GM18499 (cell line): Measurements from ENCODE around the gene MGAT4B.
"Not testable (repeated sequence)": the region's sequence is repeated elsewhere in the genome, so short reads cannot be mapped to it uniquely, and the experiment has no call there.

Experiments used
- ATAC-seq: cut with Tn5 transposase; IDR thresholded peaks from one replicate; pipeline ENCODE4 v1.9.1; 2021; ENCODE audit warnings: moderate number of reproducible peaks; ENCODE audit not compliant: insufficient read depth, unreplicated experiment

MGAT4B gene

DNA sequence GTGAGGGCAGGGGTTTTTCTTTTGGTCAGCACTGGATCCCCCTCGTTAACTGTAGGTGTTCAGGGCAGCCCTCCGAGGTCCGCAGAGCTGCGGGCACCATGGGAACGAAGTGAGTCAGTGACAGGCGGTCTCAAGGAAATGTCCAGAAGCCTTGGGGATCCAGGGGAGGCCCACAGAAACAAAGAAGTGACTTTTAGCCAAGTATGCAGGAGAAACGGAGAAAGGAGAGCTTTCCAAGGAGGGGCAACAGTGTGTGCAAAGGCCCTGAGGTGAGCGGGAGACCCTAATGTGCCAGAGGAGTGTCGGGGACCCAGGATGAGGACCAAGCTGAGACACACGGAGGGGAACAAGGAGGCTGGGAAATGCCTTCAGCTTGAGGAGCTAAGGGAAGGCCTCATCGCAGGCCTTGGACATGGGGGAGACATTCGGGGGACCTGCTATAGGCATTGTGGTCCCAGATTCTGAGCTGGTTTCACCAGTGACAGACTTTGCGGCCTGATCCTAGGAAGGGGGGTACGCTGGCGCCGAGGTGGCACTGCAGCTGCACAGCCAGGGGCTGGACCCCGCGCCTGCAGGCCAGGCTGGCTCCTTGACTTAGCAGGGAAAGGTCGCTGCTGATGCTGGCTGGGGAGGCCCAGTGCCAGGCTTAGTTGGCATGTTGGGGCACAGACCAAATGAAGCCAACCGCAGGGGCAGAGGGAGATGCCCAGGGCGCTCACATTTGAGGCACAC is 9.6 kb downstream of the MGAT4B start:
- ATAC-seq: no peak

DNA sequence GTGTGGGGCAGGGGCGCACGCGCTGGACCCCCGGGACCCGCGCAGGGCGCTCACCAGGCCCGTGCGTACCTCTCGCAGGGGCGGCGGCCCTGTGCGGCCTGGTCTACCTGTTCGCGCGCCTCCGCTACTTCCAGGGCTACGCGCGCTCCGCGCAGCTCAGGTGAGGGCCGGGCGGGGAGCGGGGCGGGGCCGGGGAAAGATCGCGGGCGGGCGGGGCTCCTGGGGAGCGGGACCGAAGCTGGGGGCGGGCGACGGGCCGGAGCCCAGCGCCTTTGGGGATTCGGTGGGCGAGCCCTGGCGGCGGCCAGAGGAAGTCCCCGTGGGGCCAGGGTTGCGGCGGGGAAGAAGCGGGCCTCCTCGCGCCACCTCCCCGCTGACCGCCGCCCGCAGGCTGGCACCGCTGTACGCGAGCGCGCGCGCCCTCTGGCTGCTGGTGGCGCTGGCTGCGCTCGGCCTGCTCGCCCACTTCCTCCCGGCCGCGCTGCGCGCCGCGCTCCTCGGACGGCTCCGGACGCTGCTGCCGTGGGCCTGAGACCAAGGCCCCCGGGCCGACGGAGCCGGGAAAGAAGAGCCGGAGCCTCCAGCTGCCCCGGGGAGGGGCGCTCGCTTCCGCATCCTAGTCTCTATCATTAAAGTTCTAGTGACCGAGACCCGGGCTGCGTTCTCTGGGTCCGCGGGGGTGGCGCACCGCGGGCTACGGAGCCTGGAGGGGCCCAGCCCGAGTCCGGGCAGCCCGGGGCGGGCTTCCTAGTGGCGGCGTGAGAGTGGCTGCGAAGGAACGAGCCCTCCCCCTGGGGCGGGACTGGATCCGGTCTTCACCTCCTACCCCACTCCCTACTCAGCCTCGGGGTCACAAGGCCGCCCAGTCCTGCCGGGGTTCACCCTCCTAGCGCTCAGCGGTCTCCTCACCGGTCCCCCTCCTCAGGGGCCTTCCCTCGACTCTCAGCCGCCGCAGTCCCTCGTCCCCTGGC is 10.5 kb downstream of the MGAT4B start:
- ATAC-seq: peak; percentile 52

DNA sequence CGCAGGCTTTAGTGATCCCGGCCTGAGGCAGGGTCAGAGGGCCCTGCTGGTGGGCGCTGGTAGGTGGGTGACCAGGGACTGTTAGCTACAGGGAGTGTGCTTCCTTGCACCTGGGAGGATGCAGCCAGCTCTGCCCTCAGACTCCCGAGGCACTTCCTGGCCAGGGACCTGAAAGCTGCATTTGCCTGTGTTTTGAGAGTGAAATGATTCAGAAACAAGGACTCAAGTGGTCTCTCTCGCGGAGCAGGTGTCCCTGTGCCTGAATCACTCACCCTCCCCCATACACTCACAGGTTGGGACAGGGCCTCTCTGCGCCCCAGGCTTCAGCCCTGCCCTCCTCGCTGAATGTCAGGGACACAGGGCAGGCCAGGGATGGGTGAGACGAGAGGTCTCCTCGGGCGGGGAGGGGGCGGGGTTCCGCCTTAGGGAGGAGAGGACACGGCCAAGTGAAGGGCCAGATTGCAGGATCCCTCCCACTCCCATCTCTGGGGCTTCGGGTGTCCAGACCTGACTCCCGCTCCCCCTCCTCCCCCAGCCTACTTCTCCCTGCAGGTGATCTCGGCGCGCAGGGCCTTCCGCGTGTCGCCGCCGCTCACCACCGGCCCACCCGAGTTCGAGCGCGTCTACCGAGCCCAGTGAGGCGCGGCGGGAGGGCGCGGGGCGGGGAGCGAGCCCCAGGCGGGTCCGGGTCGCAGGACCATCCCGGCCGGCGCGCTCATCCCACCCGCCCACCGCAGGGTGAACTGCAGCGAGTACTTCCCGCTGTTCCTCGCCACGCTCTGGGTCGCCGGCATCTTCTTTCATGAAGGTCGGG is 11.4 kb downstream of the MGAT4B start:
- ATAC-seq: no peak

DNA sequence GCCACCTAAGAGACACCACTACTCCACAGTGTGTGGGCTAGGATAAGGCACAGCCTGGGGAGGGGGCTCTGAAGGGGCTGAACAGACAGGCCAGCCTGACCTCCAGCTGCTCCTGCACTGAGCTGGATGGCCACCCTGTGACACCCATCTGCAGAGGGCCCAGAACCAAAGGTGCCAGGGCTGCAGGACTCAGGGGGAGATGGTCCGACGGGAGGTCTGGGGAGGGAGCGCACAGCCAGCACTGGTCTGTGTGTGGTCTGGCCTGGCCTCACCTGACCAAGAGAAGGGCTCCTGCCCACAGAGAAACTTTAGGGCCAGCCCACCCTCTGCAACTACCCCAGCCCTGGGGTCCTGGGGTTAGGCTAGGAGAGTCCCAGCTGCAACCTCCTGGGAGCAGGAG is 12.1 kb downstream of the MGAT4B start:
- no peak for ATAC-seq

DNA sequence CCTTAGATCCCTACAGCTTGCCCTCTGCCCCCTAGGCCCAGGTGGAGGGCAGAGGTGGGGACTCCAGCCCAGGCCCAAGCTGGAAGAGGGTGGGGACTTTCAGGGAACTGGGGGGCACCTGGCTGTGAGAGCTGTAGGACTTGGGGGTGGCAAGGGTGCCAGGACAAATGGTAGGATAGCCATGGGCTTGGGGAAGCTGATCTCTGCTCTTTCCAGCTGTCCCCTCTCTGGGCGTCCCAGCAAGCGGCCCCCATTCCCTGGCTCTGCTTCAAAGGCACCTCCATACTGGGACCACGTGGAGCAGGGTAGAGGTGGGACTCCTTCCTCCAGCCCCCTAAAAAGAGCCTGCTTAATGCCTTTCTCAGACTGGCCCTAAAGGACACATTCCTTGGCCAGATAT is 12.5 kb downstream of the MGAT4B start:
- ATAC-seq: no peak

DNA sequence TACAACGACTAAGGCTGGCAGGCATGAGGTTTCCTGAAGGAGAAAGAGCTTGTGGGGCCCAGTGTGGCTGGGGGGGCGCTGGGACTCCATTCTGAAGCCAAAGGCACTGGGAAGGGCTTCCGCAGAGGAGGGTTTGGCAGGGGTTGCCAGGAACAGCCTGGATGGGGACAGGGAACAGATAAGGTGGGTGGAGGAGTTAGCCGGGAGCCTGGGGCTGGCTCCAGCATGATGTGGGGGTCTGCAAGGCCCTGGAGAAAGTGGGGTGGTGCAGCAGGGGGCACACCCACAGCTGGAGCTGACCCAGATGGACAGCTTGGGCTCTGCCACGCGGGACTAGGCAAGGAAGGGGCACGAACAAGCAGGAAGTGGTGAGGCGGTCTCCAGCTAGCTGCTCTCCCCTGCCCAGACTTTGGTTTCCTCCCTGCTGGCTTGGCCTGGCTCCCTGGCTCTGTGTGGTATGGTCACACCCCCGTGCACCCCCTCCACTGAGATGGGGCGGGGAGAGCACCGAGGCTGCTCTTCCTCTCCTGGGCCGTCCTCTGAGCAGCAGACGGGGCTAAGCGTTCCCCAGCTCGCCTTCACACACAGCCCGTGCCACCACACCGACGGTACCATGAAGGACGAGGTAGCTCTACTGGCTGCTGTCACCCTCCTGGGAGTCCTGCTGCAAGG is 13.1 kb downstream of the MGAT4B start, which contains the start of gene LTC4S:
TSS of gene LTC4S (plus strand) at position 519 of the 672 bp plus-strand sequence. CDS start at position 614, 95 bp downstream.
- no peak for ATAC-seq

DNA sequence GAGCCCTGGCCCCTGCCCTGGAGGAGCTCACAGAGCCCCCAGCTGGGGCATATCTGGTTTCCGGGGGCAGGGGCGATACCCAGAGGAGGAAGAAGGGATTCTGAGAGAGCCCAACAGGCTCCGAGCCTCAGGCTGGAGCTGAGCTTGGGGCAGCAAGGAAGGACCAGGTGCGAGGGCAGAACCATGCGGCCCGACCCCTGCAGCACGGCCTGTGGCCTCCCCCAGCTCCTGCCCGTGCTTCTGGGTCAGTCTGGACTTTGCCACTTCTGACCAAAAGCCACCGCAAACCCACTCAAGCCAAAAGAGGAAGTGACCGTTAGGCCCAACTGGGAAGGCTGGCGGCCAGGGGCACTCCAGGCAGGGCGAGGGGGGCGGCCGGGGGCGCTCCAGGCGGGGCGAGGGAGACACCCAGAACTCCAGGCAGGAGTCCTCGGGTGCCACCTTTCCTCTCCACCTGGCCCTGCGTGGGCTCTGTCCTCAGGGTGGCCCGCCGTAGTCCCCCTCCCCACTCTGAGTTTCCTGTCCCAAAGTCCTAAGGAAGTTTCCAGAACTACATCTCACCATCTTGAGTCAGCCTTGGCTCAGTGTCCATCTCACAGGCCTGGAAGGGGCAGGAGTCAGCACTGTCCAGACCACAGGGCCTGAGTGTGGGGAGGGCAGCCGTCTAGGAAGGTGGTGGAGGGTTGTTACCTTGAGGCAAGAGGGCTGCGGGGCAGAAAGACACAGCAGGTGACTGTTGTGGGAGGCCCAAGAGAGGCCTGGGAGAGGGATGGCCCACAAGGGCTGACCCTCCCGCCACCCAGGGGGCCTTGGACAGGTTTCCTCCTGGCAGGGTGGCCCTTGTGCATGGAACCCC is 13.8 kb downstream of the MGAT4B start:
- ATAC-seq: no peak

DNA sequence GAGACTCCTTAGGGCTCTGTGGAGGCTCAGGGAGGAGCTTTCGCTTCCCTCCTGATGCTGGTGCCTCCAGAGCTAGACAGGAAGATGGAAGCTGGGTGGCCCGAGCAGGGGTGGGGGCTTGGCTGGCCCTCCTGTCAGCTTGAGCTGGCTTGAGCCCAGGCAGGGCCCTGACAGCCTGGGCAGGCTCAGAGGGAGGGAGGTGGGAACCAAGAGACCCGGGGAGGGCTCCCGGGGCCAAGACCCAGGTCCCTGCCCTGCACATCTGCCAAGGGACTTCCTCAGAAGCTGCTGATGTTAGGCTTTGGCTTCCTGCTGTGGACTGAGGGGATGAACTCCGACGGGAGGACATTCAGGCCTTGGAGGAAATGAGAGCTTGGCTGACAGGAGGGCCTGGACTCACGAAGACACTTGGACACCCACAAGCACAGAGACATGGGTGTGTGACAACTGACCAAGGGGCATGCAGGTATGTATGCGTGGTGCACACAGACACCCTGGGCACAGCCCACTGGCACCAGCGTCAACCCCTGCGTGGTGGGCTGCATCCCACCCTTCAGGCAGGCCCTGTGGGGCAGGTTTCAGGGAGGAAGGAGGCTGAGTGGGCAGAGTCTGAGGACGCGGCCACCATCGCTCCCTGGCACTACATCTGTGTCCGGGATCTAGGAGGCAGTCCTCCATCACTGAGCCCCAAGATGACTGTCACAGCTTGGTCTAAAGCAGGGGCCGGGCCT is 14.6 kb downstream of the MGAT4B start:
- no peak for ATAC-seq

DNA sequence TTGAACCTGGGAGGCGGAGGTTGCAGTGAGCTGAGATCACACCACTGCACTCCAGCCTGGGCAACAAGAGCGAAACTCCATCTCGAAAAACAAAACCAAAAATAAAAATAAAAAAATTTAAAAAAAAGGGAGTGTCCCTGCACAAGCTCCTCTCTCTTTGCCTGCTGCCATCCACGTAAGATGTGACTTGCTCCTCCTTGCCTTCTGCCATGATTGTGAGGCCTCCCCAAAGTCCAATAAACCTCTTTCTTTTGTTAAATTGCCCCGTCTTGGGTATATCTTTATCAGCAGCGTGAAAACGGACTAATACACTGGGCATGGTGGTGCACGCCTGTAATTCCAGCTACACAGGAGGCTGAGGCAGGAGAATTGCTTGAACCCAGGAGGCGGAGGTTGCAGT is 17.4 kb downstream of the MGAT4B start:
- not testable (repeated sequence) for ATAC-seq

DNA sequence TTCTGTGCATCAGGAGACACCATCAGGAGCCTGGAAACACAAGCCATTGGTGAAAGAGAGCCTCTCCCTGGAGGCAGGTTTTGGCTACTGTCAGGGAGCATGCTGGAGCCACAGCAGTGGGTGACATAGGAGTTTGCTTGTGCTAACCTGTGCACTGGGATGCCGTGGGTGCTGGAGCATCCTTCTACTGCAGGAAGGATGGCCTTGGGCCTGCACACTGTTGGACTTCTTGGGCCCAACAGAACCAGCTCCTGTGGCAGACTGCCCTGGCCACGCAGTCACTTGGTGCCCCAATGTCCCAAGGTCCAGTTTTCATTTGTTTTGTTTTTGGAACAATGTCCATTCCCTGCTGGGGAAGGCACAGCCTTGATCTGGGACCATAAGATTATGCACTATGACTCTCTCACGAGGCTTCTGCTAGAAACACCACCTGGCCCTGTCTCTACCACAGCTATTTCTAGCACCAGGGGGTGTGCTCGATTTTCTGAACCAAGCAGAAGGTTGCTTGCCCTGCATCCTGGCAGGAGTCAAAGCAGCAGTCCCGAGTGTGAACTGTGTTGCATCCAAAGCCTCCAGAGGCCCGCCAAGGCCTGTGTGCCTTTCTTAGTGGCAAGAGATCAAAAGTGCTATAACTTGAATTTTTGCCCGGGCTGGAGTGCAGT is 18.3 kb downstream of the MGAT4B start:
- ATAC-seq: no peak

DNA sequence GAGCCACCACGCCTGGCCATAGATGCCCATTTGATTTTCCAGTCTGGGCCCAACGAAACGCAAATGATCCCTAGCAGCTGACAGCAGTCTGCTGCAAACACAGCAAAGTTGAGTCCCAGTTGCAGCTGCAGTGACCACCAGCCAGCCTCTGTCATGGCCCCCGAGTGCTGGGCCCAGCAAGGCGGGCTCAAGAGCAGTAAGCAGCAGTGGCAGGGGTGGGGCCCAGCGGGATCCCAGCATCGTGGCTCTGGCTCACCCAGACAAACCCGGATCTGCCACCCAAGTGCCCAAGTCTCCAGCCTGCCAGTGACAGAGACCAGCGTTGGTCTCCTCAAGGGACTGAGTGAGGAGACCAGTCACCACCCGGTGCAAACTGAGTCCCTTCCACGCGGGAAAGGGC is 19.8 kb downstream of the MGAT4B start:
- ATAC-seq: no peak

DNA sequence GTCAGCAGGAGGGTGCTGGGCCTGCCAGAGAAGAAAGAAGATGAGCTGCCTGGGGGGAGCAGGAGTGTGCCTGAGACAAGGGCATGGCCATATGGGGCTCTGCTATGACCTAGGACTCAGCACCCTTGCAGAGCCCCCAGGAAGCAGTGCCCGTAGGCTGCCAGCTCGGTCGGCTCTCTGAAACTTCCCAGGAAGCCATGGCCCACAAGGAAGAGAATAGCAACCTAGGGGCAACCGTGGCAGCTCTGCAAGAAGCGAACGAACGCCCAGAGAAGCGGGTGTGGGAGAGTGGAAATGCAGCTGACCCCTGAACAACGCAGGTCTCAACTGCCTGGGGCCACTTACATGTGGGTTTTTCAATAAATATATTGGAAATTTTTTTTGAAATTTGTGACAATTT is 23.5 kb downstream of the MGAT4B start:
- no peak for ATAC-seq

DNA sequence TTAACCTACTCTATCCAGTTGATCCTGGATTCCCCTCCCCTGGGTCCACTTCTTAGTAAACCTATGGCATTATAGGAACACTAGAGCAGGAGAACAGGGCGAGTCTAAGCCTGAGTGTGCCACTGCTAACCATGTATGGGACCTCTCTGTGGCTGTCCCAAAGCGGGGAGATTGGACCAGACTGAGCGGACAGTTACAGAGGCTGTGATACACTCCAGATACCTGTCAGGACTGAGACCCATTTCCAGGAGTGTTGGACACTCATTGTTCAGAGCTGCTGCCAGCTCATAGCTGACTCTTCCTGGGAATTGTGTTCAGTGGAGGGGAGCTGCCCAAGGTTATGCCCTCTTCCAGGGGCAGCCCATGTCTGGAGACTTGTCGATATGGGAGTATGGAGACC is 24.8 kb downstream of the MGAT4B start:
- ATAC-seq: no peak

DNA sequence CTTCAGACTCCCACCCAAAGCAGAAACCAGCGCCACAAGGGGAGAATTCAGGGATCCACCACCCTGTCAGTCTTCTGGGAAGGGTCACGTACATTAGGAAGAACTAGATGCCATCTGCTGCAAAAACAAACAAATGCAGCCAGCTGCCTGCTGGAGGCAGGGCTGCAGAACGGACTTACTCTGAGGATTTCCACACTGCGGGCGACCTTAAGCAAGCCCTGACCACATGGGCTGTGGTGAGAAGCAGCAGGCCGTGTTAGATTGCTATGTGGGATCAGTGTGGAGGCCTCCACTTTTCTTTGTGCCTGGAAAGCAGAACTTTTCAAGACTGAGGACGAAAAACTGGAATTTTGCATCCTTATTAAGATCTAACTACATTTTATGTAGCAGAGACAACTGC is 26.3 kb downstream of the MGAT4B start:
- ATAC-seq: no peak

DNA sequence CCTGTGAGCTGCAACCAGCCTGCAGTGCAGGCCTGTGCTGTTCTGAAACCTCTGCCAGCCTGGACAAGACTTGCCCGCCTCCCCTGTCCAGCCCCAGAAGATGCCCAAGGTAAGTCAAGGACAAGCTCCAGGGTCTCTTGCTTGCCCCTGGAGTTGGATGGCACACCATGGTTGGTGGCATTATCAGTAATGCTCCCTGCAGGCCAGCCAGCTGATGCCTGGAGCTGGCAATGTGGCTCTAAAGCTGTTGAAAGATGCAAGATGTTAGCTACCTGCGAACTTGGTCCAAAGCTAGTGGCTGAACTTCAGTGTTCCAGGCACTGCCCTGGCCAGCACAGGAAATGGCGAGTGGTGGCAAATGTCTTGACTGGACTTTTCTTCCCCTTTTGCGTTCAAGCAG is 26.8 kb downstream of the MGAT4B start:
- ATAC-seq: no peak

DNA sequence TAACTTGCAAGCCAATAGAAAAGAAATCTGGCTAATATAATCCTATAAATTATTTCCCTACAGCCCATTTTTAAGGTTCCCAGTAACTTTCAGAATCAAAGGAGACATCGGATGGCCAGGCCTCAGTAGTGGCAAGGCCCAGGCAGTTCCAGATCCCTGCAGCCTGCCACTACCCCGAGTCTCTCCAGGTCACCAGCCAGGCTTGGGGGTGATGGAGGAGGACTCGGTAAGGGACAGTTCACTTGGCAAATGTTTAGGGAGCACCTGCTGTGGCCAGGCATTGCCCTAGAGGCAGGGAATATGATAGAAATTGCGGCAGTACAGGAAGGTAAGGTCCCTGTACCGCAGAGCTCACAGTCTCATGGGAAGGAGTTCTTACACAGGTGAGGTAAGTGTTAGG is 28.1 kb downstream of the MGAT4B start:
- ATAC-seq: no peak

DNA sequence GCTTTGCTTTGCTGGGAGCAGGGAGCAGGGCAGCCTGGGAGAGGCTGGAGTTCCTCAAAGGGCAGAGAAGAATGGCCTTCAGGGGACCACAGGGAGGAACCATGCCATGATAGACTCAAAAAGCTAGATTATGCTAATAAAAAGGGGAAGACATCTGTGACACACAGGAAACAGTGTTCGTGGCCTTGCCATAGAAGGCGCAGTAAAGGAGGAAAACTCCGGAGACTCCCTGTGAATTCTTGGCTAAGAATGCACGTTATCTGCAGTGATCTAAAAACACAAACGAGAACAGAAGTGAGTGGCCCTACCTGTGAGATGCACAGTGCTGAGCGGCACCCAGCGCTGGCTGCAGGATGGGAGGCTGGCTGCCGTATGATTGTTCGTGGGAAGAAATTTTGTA is 28.8 kb downstream of the MGAT4B start:
- no peak for ATAC-seq

DNA sequence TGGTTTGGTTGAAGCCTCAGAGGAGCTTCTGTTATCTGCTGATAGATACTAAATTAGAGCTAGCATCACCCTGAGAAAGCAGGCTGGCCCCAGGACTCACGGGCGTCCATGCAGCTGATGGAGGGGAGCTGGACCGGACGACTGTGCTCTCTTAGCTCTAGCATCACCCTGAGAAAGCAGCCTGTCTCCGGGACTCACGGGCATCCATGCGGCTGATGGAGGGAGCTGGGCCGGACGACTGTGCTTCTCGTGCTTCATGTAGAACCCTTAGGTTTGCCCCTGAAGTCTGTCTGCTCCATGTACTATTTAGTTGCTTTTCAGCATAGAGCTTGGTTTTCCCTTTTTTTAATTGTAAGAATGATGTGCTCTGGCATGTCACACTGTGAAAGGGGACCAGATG is 29.2 kb downstream of the MGAT4B start:
- ATAC-seq: no peak
